ENCODE results near the gene RBM47. TPM values are rescaled to one million over a fixed set of nuclear protein-coding genes. Genes with fewer than 3 reads are reported as not detected.

Gene RBM47
- total RNA-seq, 2 experiments from 2014 or later = 0.27 to 0.92 TPM

DNA sequence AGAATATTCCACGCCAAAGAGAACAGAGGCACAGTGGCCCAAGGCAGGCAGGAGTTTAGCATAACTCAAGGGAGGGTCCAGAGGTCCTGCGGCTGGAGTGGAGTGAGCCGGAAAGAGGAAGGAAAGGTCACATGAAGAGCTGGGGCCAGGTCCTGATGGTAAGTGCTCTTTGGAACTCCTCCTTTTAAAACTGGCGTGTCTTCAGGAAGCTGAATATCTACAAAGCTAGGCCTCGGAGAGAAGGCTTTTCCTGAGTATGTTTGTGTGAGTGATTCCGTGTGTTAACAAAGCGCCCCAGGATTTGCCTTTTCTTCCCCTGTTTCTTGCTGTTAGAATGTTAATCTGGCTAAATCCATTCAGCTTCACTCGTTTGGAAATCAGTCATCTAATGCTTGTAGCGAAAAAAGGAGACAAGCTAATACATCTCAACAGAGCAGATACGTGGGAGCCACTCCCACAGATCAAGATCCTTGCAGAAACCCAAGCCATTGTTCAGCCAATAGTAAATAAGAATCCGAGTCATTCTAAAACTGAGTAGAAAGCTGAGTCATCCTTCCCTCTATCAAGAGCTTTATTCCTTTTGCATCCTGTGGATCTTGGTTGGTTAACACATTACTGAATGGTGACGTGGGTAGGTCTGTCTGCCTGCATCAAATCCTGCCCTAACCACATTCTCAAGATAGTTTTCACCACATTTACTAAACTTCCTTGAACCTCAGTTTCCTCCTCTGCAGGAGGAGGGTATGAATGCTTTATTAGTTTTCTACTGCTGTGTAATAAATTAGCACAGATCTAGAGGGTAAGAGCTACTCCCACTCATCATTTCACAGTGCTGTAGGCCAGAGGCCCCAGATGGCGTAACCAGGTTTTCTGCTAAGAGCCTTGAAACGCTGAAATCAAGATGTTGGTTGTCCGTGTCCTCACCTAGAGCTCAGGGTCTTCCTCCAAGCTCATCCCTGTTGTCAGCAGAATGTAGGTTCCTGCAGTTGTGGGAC is 43.2 kb upstream of the RBM47 start:
- Mint-ChIP-seq H3K4me1 (ENCODE audit: low read depth) (peaks cover 16% of the 10 kb centered on the region), H3K27me3 (no peaks in the 10 kb centered on the region), H3K36me3 (ENCODE audit: low read depth) (no peaks in the 10 kb centered on the region), H3K27ac (peak overlapping the region; percentile 39), H3K9me3 (no peaks in the 10 kb centered on the region), H3K4me3 (peak overlapping the region; percentile 39)
- H3K36me3 ChIP-seq (ENCODE audit: insufficient read depth, low read length) = no peaks in the 10 kb centered on the region
- H3K27me3 ChIP-seq (ENCODE audit: control insufficient read depth in 1 of 2, insufficient read depth in 2 of 2, low read length in 2 of 2) = no peaks in the 10 kb centered on the region
- no peaks in the 10 kb centered on the region for H3K9me3 ChIP-seq (ENCODE audit: control insufficient read depth in 1 of 2, insufficient read depth in 1 of 2, low read length in 2 of 2)
- intact Hi-C loops (cut with DNase I, micrococcal nuclease) = no loop called here
- H3K4me1 ChIP-seq (ENCODE audit: insufficient read depth, low read length) = peaks cover 19% of the 10 kb centered on the region
- DNase-seq = peak in 5 of 14 experiments; percentile 9 to 75 (median 64)
- ChIA-PET CTCF (interaction anchor here (0.5 to 0.8 kb wide), 2 partner anchors 16 to 224 kb away, joined by 3 read pairs; no protein-coding TSS in a partner anchor), POLR2A (no interaction called here)
- TF ChIP-seq, protein P1, sequence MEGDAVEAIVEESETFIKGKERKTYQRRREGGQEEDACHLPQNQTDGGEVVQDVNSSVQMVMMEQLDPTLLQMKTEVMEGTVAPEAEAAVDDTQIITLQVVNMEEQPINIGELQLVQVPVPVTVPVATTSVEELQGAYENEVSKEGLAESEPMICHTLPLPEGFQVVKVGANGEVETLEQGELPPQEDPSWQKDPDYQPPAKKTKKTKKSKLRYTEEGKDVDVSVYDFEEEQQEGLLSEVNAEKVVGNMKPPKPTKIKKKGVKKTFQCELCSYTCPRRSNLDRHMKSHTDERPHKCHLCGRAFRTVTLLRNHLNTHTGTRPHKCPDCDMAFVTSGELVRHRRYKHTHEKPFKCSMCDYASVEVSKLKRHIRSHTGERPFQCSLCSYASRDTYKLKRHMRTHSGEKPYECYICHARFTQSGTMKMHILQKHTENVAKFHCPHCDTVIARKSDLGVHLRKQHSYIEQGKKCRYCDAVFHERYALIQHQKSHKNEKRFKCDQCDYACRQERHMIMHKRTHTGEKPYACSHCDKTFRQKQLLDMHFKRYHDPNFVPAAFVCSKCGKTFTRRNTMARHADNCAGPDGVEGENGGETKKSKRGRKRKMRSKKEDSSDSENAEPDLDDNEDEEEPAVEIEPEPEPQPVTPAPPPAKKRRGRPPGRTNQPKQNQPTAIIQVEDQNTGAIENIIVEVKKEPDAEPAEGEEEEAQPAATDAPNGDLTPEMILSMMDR (IDR thresholded peaks at IDR 0.05) = no peak
- peak; percentile 89 for ATAC-seq (ENCODE audit: poor library complexity)
- H3K4me3 ChIP-seq (ENCODE audit: low read length) = no peak overlapping the region
- peak overlapping the region in 1 of 2 donors; percentile 50 for H3K27ac ChIP-seq (ENCODE audit: low read depth in 1 of 2, low read length in 2 of 2)

DNA sequence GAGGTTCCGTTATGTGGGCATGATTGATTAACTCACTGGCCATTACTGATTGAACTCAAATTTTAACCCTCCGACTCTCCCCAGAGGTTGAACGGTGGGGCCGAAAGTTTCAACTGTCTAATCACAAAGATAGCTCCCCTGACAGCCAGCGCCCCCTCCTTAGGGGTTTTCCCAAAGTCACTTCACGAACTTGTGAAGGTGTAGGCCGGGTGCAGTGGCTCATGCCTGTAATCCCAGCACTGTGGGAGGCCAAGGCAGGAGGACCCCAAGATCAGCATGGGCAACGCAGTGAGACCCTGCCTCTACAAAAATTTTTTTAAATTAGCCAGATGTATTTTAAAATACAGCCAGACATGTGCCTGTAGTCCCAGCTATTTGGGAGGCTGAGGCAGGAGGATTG is 39.8 kb upstream of the RBM47 start:
- no peak for DNase-seq
- Histone ChIP-seq H3K4me1 (ENCODE audit: insufficient read depth, low read length) (peaks cover 19% of the 10 kb centered on the region), H3K4me3 (ENCODE audit: low read length) (no peak overlapping the region), H3K27me3 (ENCODE audit: control insufficient read depth in 1 of 2, insufficient read depth in 2 of 2, low read length in 2 of 2) (no peaks in the 10 kb centered on the region), H3K36me3 (ENCODE audit: insufficient read depth, low read length) (no peaks in the 10 kb centered on the region), H3K9me3 (ENCODE audit: control insufficient read depth in 1 of 2, insufficient read depth in 1 of 2, low read length in 2 of 2) (no peaks in the 10 kb centered on the region), H3K27ac (ENCODE audit: low read depth in 1 of 2, low read length in 2 of 2) (no peak overlapping the region)
- TF ChIP-seq, protein P1 (IDR thresholded peaks at IDR 0.05) = no peak
- H3K27me3 Mint-ChIP-seq = no peaks in the 10 kb centered on the region
- intact Hi-C loops (cut with DNase I, micrococcal nuclease) = no loop called here
- no peak overlapping the region for H3K27ac Mint-ChIP-seq
- POLR2A ChIA-PET = no interaction called here
- H3K4me3 Mint-ChIP-seq = no peak overlapping the region
- H3K4me1 Mint-ChIP-seq (ENCODE audit: low read depth) = peaks cover 16% of the 10 kb centered on the region
- ATAC-seq (ENCODE audit: poor library complexity) = no peak
- no peaks in the 10 kb centered on the region for H3K9me3 Mint-ChIP-seq
- CTCF ChIA-PET = no interaction called here
- H3K36me3 Mint-ChIP-seq (ENCODE audit: low read depth) = no peaks in the 10 kb centered on the region

DNA sequence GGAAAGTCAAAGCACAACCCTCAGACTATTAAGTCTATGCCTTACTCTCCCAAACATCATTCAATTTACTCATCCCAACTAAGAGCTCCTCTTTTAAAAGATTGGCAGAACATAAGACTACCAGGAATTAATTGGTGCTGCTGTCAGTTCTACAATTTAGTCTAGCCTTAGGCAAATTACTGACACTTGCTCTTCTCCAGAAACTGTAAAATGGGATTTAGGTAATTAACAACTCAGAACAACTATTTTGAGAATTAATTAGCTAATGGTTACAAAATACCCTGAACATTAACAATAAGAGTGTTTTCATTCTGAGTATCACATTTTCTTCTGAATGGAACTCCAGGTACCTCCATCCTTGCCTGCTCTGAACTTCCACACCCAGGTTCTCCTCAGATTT is 36.2 kb upstream of the RBM47 start:
- ChIA-PET POLR2A (no interaction called here), CTCF (no interaction called here)
- Histone ChIP-seq H3K27ac (ENCODE audit: low read depth in 1 of 2, low read length in 2 of 2) (no peak overlapping the region), H3K36me3 (ENCODE audit: insufficient read depth, low read length) (no peaks in the 10 kb centered on the region), H3K4me1 (ENCODE audit: insufficient read depth, low read length) (no peaks in the 10 kb centered on the region), H3K9me3 (ENCODE audit: control insufficient read depth in 1 of 2, insufficient read depth in 1 of 2, low read length in 2 of 2) (no peaks in the 10 kb centered on the region), H3K4me3 (ENCODE audit: low read length) (no peak overlapping the region), H3K27me3 (ENCODE audit: control insufficient read depth in 1 of 2, insufficient read depth in 2 of 2, low read length in 2 of 2) (no peaks in the 10 kb centered on the region)
- Mint-ChIP-seq H3K36me3 (ENCODE audit: low read depth) (no peaks in the 10 kb centered on the region), H3K4me3 (no peak overlapping the region), H3K27me3 (no peaks in the 10 kb centered on the region), H3K27ac (no peak overlapping the region), H3K4me1 (ENCODE audit: low read depth) (no peaks in the 10 kb centered on the region), H3K9me3 (no peaks in the 10 kb centered on the region)
- intact Hi-C loops (cut with DNase I, micrococcal nuclease) = no loop called here
- DNase-seq (no peak), ATAC-seq (ENCODE audit: poor library complexity) (no peak)
- TF ChIP-seq, protein P1 (IDR thresholded peaks at IDR 0.05) = no peak

Measured in CD4-positive, alpha-beta T cell (primary cell).